CD4-positive, alpha-beta T cell (primary cell): ENCODE measurements around the gene TCEA3. TPM values are rescaled to one million over a fixed set of nuclear protein-coding genes. Genes with fewer than 3 reads are reported as not detected.
A peak's percentile ranks its signal among the peaks of the same experiment; 100 is the strongest.

Source experiments
- ATAC-seq: fragments of 200-7000 bp; cut with Tn5 transposase; one replicate; pipeline ENCODE4 v1.10.0; 2022; ENCODE audit warnings: mild to moderate bottlenecking; ENCODE audit not compliant: poor library complexity
- CTCF ChIA-PET: fragments of 350-600 bp; sonication (Branson Sonifier 250); formaldehyde crosslinking; loops from one replicate; lab custom pipeline; 2021; ENCODE audit warnings: antibody characterized with exemption, inconsistent platforms; lab: Charles Lee
- POLR2A ChIA-PET: fragments of 350-600 bp; sonication (Branson Sonifier 250); formaldehyde crosslinking; loops from one replicate; lab custom pipeline; 2021; ENCODE audit warnings: antibody characterized with exemption, inconsistent platforms; lab: Charles Lee
- DNase-seq, 14 experiments: peaks; one replicate each; pipeline ENCODE4 v3.0.0-alpha.2; 2013 to 2020; ENCODE audit warnings: mixed read lengths in 2 of 14
- H3K27ac ChIP-seq, 2 donors: one replicate each; pipeline versions ENCODE4 v1.5.1 to v1.7.0; 2013; ENCODE audit warnings: low read length in 2 of 2, low read depth in 1 of 2, mild to moderate bottlenecking in 1 of 2
- H3K27me3 ChIP-seq, 2 experiments: 1 replicate in 1 of 2; 2 replicates in 1 of 2; pipeline versions ENCODE4 v1.6.1 to v1.7.0; 2013; ENCODE audit warnings: low read length in 2 of 2, control low read depth in 1 of 2, mild to moderate bottlenecking in 1 of 2, moderate library complexity in 1 of 2; ENCODE audit not compliant: insufficient read depth in 2 of 2, control insufficient read depth in 1 of 2
- H3K36me3 ChIP-seq: one replicate; pipeline ENCODE4 v1.6.1; 2013; ENCODE audit warnings: low read length, control low read depth; ENCODE audit not compliant: insufficient read depth
- H3K4me1 ChIP-seq: one replicate; pipeline ENCODE4 v1.6.1; 2013; ENCODE audit warnings: low read length, control low read depth; ENCODE audit not compliant: insufficient read depth
- H3K4me3 ChIP-seq: one replicate; pipeline ENCODE4 v1.5.1; 2013; ENCODE audit warnings: mild to moderate bottlenecking, low read length, moderate library complexity
- H3K9me3 ChIP-seq, 2 experiments: 1 replicate in 1 of 2; 2 replicates in 1 of 2; pipeline versions ENCODE4 v1.6.1 to v1.7.0; 2013; ENCODE audit warnings: low read length in 2 of 2, mild to moderate bottlenecking in 2 of 2, control low read depth in 1 of 2, moderate library complexity in 1 of 2; ENCODE audit not compliant: control insufficient read depth in 1 of 2, insufficient read depth in 1 of 2
- H3K27ac Mint-ChIP-seq: one replicate; pipeline ENCODE4 v1.8.0; 2020; ENCODE audit warnings: mixed read lengths
- H3K27me3 Mint-ChIP-seq: one replicate; pipeline ENCODE4 v1.8.0; 2021; ENCODE audit warnings: mixed read lengths
- H3K36me3 Mint-ChIP-seq: one replicate; pipeline ENCODE4 v1.8.0; 2021; ENCODE audit warnings: low read depth, mixed read lengths
- H3K4me1 Mint-ChIP-seq: one replicate; pipeline ENCODE4 v1.8.0; 2021; ENCODE audit warnings: low read depth, mixed read lengths
- H3K4me3 Mint-ChIP-seq: one replicate; pipeline ENCODE4 v1.8.0; 2020; ENCODE audit warnings: mild to moderate bottlenecking, mixed read lengths
- H3K9me3 Mint-ChIP-seq: one replicate; pipeline ENCODE4 v1.8.0; 2020; ENCODE audit warnings: mixed read lengths
- CTCF ChIP-seq: fragments of 200-600 bp; IDR thresholded peaks from one replicate; pipeline ENCODE4 v1.8.0; 2022; ENCODE audit warnings: antibody characterized with exemption, mild to moderate bottlenecking
- intact Hi-C, 2 experiments: fragments of 100-400 bp; cut with DNase I in 1 of 2; cut with micrococcal nuclease in 1 of 2; formaldehyde crosslinking; loops; one replicate each; pipeline versions ENCODE4 v1.15.1 to v1.9.0; 2023 to 2025; cut with DNase I, micrococcal nuclease
- total RNA-seq, 174 experiments: library from RNA in 2 of 174; stranded (reverse) in 2 of 174; gene quantifications; one replicate each; pipeline ENCODE4 v1.2.3 and lab custom pipeline; 2021 to 2026

TCEA3 gene
- total RNA-seq, 2 experiments from 2014 or later, result 33.1 to 34.6 TPM

- ChIA-PET POLR2A (interaction anchor here (0.6 to 3.9 kb wide), 18 partner anchors 8 to 613 kb away, joined by 3 to 116 read pairs (median 4); partner anchors contain the start of genes ASAP3, HMGCL, HNRNPR and KDM1A), CTCF (interaction anchor here (0.8 to 2.1 kb wide), 4 partner anchors 23 to 48 kb away, joined by 3 to 11 read pairs (median 4); partner anchors contain the start of gene HNRNPR)
- peaks cover 1% of the 10 kb centered on the region for H3K9me3 Mint-ChIP-seq
- peak overlapping the region; percentile 100 for H3K4me3 Mint-ChIP-seq
- H3K4me1 Mint-ChIP-seq, result peaks cover 43% of the 10 kb centered on the region
- intact Hi-C loops, result loop anchor here (1.0 to 10.0 kb wide), 9 partner anchors 24 to 1274 kb away; partner anchors contain the start of genes E2F2 (in 2 of the 2), HNRNPR (in 2 of the 2), ELOA (in 1 of the 2) and GALE (in 1 of the 2)
- H3K27me3 ChIP-seq, result no peaks in the 10 kb centered on the region
- H3K9me3 ChIP-seq, result peaks cover 8 to 10% of the 10 kb centered on the region in 2 experiments
- TF ChIP-seq CTCF, result no peak
- peak overlapping the region; percentile 95 for H3K27ac Mint-ChIP-seq
- peaks cover 50% of the 10 kb centered on the region for H3K36me3 Mint-ChIP-seq
- ATAC-seq (peak; percentile 90), DNase-seq (peak; percentile 94 to 99 (median 96))
- H3K4me1 ChIP-seq, result peaks cover 29% of the 10 kb centered on the region
- peak overlapping the region; percentile 71 for H3K4me3 ChIP-seq
- H3K27me3 Mint-ChIP-seq, result no peaks in the 10 kb centered on the region
- peak overlapping the region; percentile 90 to 91 for H3K27ac ChIP-seq
- peaks cover 9% of the 10 kb centered on the region for H3K36me3 ChIP-seq
Observed at GRCh38 chr1:23367791-23368561, 56.6 kb downstream of the TCEA3 start.

GRCh38 chr1:23367451-23367790 is 57.1 kb downstream of the TCEA3 start:
- H3K27ac Mint-ChIP-seq, result peak overlapping the region; percentile 95
- DNase-seq, result peak in 2 of 14 experiments; percentile 3 to 18
- Histone ChIP-seq H3K36me3 (peaks cover 15% of the 10 kb centered on the region), H3K4me1 (peaks cover 29% of the 10 kb centered on the region), H3K9me3 (peaks cover 10 to 15% of the 10 kb centered on the region in 2 experiments), H3K27ac (peak overlapping the region; percentile 78 to 90), H3K4me3 (peak overlapping the region; percentile 71), H3K27me3 (no peaks in the 10 kb centered on the region)
- TF ChIP-seq CTCF, result no peak
- no peaks in the 10 kb centered on the region for H3K27me3 Mint-ChIP-seq
- intact Hi-C loops, result loop anchor here (5.0 to 10.0 kb wide), 6 partner anchors 167 to 1275 kb away; partner anchors contain the start of genes E2F2 (in 1 of the 2), GALE (in 1 of the 2), LUZP1 (in 1 of the 2) and RPL11 (in 1 of the 2)
- peaks cover 43% of the 10 kb centered on the region for H3K4me1 Mint-ChIP-seq
- POLR2A ChIA-PET, result interaction anchor here (1.0 to 3.9 kb wide), 8 partner anchors 17 to 411 kb away, joined by 3 to 116 read pairs (median 5); partner anchors contain the start of genes ASAP3, HNRNPR and PITHD1
- H3K36me3 Mint-ChIP-seq, result peaks cover 56% of the 10 kb centered on the region
- ATAC-seq, result no peak
- peak overlapping the region; percentile 100 for H3K4me3 Mint-ChIP-seq
- H3K9me3 Mint-ChIP-seq, result peaks cover 3% of the 10 kb centered on the region
- CTCF ChIA-PET, result interaction anchor here (0.6 to 2.1 kb wide), 4 partner anchors 23 to 107 kb away, joined by 3 to 11 read pairs (median 5); partner anchors contain the start of gene HNRNPR

- Histone ChIP-seq H3K36me3 (peaks cover 21% of the 10 kb centered on the region), H3K27ac (no peak overlapping the region), H3K4me3 (no peak overlapping the region), H3K4me1 (peaks cover 29% of the 10 kb centered on the region), H3K27me3 (no peaks in the 10 kb centered on the region), H3K9me3 (peaks cover 15 to 23% of the 10 kb centered on the region in 2 experiments)
- H3K27ac Mint-ChIP-seq, result peak overlapping the region; percentile 95
- ATAC-seq (no peak), DNase-seq (no peak)
- H3K36me3 Mint-ChIP-seq, result peaks cover 64% of the 10 kb centered on the region
- H3K4me3 Mint-ChIP-seq, result peak overlapping the region; percentile 100
- ChIA-PET POLR2A (interaction anchor here (1.5 to 2.2 kb wide), 2 partner anchors 19 to 22 kb away, joined by 4 to 15 read pairs; partner anchors contain the start of gene HNRNPR), CTCF (interaction anchor here (0.6 to 1.6 kb wide), 2 partner anchors 22 to 107 kb away, joined by 4 to 6 read pairs; partner anchors contain the start of gene HNRNPR)
- H3K9me3 Mint-ChIP-seq, result peaks cover 6% of the 10 kb centered on the region
- no peak for TF ChIP-seq CTCF
- H3K27me3 Mint-ChIP-seq, result no peaks in the 10 kb centered on the region
- peaks cover 43% of the 10 kb centered on the region for H3K4me1 Mint-ChIP-seq
- intact Hi-C loops, result loop anchor here (5.0 to 10.0 kb wide), 6 partner anchors 168 to 1276 kb away; partner anchors contain the start of genes E2F2 (in 1 of the 2), GALE (in 1 of the 2), LUZP1 (in 1 of the 2) and RPL11 (in 1 of the 2)
Observed at GRCh38 chr1:23366598-23366997, 58.0 kb downstream of the TCEA3 start.
